Measurements from ENCODE around the gene RGL2.

Gene RGL2

GRCh38 chr6:33315793-33316602 is 17.3 kb upstream of the RGL2 start:
- no peak for DNase-seq

- no peak for DNase-seq
Measured at GRCh38 chr6:33314943-33315792, 16.4 kb upstream of the RGL2 start.

GRCh38 chr6:33314515-33314942 is 15.8 kb upstream of the RGL2 start:
- no peak for DNase-seq

- no peak for DNase-seq
Measured at GRCh38 chr6:33313709-33314514, 15.2 kb upstream of the RGL2 start, which contains the start of gene TAPBP. Gene TAPBP, minus strand, starts transcription at chr6:33314078. Its CDS starts 37 bp downstream, at chr6:33314041.

- no peak for DNase-seq
Measured at GRCh38 chr6:33313105-33313708, 14.5 kb upstream of the RGL2 start.

- DNase-seq: no peak
Measured at GRCh38 chr6:33312361-33313104, 13.8 kb upstream of the RGL2 start.

- DNase-seq: no peak
Measured at GRCh38 chr6:33306356-33306755, 7.6 kb upstream of the RGL2 start.

- DNase-seq: no peak
Measured at GRCh38 chr6:33305052-33305451, 6.3 kb upstream of the RGL2 start.

- no peak for DNase-seq
Measured at GRCh38 chr6:33304216-33304615, 5.5 kb upstream of the RGL2 start.

GRCh38 chr6:33301877-33302276 is 3.1 kb upstream of the RGL2 start:
- DNase-seq: no peak

GRCh38 chr6:33299237-33299944 is 649 bp upstream of the RGL2 start:
- DNase-seq: no peak

GRCh38 chr6:33297956-33298772 is 578 bp downstream of the RGL2 start:
- no peak for DNase-seq

- DNase-seq: no peak
Measured at GRCh38 chr6:33297406-33297955, 1.3 kb downstream of the RGL2 start.

GRCh38 chr6:33296797-33297405 is 1.8 kb downstream of the RGL2 start:
- DNase-seq: no peak

- no peak for DNase-seq
Measured at GRCh38 chr6:33295621-33296369, 2.9 kb downstream of the RGL2 start.

GRCh38 chr6:33294086-33294823 is 4.5 kb downstream of the RGL2 start:
- no peak for DNase-seq

GRCh38 chr6:33292996-33293682 is 5.6 kb downstream of the RGL2 start:
- no peak for DNase-seq

All from cortex of kidney (tissue), 1 donor.